Kidney capillary endothelial cell (primary cell): ENCODE data around the gene ERAL1.
"Not testable (repeated sequence)": the region's sequence is repeated elsewhere in the genome, so short reads cannot be mapped to it uniquely, and the experiment has no call there.

Experiments
- DNase-seq: peaks from one replicate; pipeline ENCODE4 v3.0.0-alpha.2; 2018; ENCODE audit warnings: low spot score

Gene ERAL1

GRCh38 chr17:28853295-28853694, 1.5 kb upstream of the ERAL1 start:
- no peak for DNase-seq

GRCh38 chr17:28855336-28855679, 492 bp downstream of the ERAL1 start:
- DNase-seq = no peak

DNA sequence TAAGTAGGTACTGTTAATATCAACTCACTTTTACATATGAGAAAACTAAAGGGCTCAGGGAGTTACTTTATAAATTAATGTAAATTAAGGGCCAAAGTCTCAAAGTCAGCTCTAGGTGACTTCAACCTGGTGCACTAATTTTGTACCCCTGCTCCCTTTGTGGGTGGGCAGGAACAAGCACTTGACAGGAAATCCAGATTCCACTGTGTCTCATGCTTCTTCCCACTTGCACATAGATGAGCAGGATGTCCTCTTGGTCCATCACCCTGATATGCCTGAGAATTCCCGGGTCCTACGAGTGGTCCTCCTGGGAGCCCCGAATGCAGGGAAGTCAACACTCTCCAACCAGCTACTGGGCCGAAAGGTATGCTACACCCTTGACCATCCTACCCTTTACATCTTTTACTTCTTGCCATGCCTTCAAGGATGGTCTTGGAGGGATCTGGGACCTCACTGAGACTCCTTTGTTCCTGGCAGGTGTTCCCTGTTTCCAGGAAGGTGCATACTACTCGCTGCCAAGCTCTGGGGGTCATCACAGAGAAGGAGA, 1.3 kb downstream of the ERAL1 start:
- no peak for DNase-seq

DNA sequence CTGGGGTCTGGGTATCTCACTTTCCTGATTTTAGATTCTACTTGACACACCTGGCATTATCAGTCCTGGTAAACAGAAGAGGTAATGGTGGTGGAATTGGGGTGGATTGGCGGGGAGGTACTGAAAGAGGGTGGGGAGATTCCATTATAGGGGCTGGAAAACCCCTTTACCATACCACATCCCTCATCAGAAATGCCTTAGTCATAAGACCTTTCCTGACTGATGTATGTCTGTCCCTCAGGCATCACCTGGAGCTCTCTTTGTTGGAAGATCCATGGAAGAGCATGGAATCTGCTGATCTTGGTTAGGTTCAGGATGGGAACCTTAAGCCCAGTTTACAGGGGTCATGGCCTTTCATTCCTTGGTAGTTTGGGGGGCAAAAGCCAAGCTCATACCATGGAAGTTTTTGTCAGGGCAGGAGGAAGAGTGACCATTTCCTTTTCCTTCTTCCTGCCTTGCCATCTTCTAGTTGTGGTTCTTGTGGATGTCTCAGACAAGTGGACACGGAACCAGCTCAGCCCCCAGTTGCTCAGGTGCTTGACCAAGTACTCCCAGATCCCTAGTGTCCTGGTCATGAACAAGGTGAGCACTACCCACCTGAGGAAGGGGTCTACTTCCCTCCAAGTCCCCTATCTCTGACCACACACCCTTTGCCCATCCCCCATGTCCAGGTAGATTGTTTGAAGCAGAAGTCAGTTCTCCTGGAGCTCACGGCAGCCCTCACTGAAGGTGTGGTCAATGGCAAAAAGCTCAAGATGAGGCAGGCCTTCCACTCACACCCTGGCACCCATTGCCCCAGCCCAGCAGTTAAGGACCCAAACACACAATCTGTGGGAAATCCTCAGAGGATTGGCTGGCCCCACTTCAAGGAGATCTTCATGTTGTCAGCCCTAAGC, 3.3 kb downstream of the ERAL1 start:
- DNase-seq = no peak

DNA sequence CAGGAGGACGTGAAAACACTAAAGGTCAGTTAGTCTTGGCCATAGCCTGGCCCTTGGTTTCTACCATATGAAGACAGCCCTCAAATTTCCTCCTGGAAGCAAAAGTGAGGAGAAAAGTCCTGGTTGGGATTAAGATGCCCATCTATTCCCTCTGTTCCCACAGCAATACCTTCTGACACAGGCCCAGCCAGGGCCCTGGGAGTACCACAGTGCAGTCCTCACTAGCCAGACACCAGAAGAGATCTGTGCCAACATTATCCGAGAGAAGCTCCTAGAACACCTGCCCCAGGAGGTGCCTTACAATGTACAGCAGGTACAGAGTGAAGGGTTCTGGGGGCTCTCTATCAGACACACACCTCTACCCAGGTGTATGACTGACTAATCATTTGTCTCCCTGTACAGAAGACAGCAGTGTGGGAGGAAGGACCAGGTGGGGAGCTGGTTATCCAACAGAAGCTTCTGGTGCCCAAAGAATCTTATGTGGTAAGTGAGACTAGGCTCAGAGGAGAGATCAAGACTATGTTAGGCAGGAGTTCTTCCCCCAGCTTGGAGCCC, 4.1 kb downstream of the ERAL1 start:
- no peak for DNase-seq

- no peak for DNase-seq
Measured at GRCh38 chr17:28860363-28860808, 5.6 kb downstream of the ERAL1 start.

DNA sequence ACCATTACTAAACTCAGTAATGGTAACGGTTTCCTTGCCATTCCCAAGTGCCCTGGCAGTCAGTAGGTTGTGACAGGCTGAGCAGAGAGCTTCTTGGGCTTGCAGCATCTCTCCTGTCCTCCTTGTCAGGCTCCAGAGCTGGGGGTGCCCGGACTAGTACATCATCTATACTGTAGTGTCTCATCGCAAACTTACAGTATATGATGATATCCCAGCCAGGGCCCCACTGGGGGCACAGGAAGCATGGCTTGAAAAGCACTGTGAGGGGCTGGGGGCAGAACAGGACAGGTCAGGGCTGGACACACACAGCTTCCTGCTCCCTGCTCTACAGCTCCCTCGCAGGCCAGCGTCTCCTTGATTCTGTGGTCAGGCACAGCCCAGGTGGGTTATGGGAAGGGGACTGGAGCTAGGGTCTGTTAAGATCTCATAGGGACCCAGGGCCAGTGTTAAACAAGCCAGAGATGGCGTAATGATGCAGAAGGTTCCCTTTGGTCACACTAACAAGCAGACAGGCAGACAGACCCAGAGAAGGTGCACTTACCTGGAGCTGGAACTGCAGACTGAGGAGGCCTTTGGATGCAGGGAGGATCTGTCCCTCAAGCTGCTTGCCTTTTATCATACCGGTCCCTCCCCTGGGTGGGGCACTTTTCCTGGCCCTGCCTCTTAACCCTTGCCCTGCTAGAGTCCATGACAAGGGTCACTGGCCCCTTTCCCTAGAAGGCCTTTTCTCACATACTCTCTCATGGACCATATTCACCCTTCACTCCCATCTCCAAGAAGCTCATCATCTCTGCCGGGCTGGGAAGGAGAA, 6.8 kb downstream of the ERAL1 start:
- DNase-seq = no peak

- DNase-seq = no peak
Measured at GRCh38 chr17:28862561-28862960, 7.7 kb downstream of the ERAL1 start.

GRCh38 chr17:28863953-28864352, 9.1 kb downstream of the ERAL1 start:
- DNase-seq = no peak

GRCh38 chr17:28864991-28865849, 10.4 kb downstream of the ERAL1 start:
- no peak for DNase-seq

DNA sequence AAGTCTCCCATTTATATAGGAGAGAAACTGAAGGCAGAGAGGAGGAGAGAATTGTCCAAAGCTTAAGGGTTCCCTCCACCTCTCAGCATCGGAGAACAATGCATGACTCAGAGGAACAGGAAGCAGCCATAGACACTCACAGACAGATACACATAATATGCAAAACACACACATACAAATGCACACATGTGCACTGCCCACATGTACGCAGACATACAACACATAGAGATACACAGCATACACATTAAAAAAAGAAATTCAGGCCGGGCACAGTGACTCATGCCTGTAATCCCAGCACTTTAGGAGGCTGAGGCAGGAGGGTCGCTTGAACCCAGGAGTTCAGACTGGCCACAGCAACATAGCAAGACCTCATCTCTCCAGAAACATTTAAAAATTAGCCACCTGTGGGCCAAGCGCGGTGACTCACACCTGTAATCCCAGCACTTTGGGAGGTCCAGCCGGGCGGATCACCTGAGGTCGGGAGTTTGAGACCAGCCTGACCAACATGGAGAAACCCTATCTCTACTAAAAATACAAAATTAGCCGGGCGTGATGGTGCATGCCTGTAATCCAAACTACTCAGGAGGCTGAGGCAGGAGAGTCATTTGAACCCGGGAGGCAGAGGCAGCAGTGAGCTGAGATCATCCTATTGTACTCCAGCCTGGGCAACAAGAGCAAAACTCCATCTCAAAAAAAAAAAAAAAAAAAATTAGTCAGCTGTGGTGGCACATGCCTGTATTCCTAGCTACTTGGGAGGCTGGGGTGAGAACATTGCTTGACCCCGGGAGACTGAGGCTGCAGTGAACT, 11.3 kb downstream of the ERAL1 start:
- peak; percentile 90 for DNase-seq

- DNase-seq = no peak
Measured at GRCh38 chr17:28867276-28867675, 12.5 kb downstream of the ERAL1 start.

DNA sequence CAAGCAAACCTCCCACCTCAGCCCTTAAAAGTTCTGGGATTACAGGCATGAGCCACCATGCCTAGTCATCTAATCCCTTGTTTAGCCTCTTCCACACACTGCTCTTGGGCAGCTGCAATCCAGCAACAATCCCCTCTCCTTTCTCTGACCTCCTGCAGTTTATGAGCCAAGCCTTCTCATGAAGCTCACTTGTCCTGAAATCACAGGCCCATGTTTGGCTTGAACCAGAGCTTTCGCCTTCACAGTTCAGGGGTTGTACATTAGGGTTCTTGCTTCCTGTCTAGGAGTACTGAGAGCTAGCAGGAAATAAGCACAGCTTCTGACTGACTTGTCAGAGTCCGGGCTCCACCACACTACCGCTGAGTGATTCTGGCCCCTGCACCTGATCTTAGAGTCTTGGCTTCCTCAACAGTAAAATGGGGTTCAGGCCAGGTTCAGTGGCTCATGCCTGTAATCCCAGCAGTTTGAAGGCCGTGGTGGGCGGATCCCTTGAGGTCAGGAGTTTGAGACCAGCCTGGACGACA, 16.3 kb downstream of the ERAL1 start:
- no peak for DNase-seq

DNA sequence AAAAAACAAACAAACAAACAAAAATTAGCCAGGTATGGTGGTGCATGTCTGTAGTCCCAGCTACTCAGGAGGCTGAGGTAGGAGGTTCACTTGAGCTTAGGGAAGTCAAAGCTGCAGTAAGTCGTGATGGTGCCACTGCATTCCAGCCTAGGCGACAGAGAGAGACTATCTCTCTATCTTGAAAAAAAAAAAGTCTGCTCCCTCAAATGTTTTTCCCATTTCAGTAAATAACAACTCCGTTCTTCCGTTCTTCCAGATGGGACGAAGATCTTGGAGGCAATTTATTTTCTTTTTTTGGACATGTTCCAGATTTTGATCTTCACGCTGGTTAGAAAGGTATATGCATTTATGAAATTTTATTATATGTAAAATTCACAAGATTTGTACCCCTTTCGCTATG, 19.0 kb downstream of the ERAL1 start:
- DNase-seq = no peak

DNA sequence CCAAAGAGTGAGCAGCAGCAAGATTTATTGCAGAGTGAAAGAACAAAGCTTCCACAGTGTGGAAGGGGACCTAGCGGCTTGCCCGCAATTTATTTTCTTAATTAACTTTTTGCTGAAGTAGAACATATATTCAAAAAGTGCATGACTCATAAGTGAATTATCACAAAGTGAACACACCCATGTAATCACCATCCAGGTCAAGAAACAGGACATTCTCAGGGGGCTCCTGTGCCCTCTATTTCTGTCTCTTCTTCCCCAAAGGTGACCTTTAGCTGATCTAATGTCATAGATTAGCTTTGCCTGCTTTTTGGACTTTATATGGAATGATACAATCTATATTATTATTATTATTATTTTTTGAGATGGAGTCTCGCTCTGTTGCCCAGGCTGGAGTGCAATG, 19.9 kb downstream of the ERAL1 start:
- no peak for DNase-seq

GRCh38 chr17:28875848-28876550, 21.2 kb downstream of the ERAL1 start:
- DNase-seq = no peak

GRCh38 chr17:28877150-28877711, 22.4 kb downstream of the ERAL1 start:
- DNase-seq = not testable (repeated sequence)

DNA sequence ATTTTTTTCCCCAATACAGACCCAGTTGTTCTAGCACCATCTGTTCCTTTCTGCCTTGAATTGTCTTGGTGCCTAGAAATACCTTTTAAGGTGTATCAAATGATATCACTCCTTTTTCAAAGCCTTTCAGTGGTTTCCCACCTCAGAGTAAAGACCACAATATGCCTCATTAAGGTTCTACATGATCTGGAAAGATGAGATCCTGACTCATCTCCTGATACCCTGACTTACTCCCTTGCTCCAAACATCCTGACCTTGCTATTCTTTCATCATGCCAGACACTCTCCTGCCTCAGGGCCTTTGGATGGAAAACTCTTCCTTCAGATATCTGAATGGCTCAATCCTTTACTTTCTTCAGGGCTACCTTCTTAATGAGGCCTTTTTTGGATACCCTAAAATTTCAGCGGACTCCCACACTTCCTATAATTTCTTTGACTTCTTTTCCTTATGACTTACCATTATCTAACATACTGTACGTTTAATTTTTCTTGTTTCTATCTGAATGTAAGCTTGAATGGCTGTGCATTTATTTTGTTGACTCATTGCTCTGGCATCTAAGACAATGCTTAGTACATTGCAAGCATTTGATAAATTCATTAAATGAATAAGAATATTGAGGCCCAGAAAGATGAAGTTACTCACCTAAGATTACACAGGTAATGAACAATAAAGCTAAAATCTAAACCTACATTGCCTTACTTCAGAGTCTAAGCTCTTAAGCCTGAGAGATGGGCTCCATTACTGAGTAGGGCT, 23.5 kb downstream of the ERAL1 start:
- DNase-seq = no peak

DNA sequence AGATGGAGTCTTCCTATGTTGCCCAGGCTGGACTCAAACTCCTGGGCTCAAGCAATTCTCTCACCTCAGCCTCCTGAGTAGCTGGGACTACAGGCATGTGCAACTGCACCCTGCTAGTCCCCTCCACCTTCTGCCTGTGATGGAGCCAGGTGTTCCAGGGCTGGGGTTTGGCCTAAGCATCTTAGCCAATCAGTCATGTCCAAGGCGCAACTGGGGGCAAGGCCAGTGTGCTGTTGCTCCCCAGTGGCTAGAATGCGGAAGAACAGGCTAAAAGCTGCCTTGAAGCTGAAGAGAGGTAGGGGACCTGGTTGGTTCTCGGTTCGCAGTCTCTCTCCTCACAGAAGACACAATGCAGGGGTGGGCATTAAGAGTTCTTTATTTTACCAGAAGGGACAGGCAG, 24.2 kb downstream of the ERAL1 start:
- no peak for DNase-seq
